ENCODE results near the gene FIBIN. TPM values are rescaled to one million over a fixed set of nuclear protein-coding genes. Genes with fewer than 3 reads are reported as not detected.
"Not testable (repeated sequence)": the region's sequence is repeated elsewhere in the genome, so short reads cannot be mapped to it uniquely, and the experiment has no call there.

Gene FIBIN
- total RNA-seq, 1 donor from 2014 or later = 6.8 TPM

GRCh38 chr11:26974069-26974783 is 19.7 kb upstream of the FIBIN start:
- ATAC-seq (no peak), DNase-seq (no peak)
- intact Hi-C loops (cut with micrococcal nuclease) = no loop called here

- intact Hi-C loops (cut with micrococcal nuclease) = no loop called here
- DNase-seq (no peak), ATAC-seq (no peak)
Measured at GRCh38 chr11:26974996-26975395, 18.9 kb upstream of the FIBIN start.

- DNase-seq (no peak), ATAC-seq (no peak)
- intact Hi-C loops (cut with micrococcal nuclease) = no loop called here
Measured at GRCh38 chr11:26976389-26976788, 17.5 kb upstream of the FIBIN start.

GRCh38 chr11:26977209-26977608 is 16.7 kb upstream of the FIBIN start:
- DNase-seq; ATAC-seq; intact Hi-C loops (cut with micrococcal nuclease): not testable (repeated sequence)

GRCh38 chr11:26983645-26984044 is 10.3 kb upstream of the FIBIN start:
- DNase-seq (no peak), ATAC-seq (no peak)

GRCh38 chr11:26985470-26985869 is 8.4 kb upstream of the FIBIN start:
- intact Hi-C loops (cut with micrococcal nuclease) = no loop called here
- ATAC-seq = no peak

More at GRCh38 chr11:26983645-26984044, 10.3 kb upstream of the FIBIN start:
- intact Hi-C loops (cut with micrococcal nuclease) = no loop called here

GRCh38 chr11:26985943-26986342 is 8.0 kb upstream of the FIBIN start:
- ATAC-seq (peak; percentile 72), DNase-seq (no peak)
- intact Hi-C loops (cut with micrococcal nuclease) = no loop called here

More at GRCh38 chr11:26985470-26985869, 8.4 kb upstream of the FIBIN start:
- DNase-seq = no peak

GRCh38 chr11:26987272-26987671 is 6.6 kb upstream of the FIBIN start:
- intact Hi-C loops (cut with micrococcal nuclease) = no loop called here
- DNase-seq (no peak), ATAC-seq (no peak)

- no peak for DNase-seq
- ATAC-seq = no peak
- intact Hi-C loops (cut with micrococcal nuclease) = no loop called here
Measured at GRCh38 chr11:26987731-26988130, 6.2 kb upstream of the FIBIN start.

- intact Hi-C loops (cut with micrococcal nuclease) = no loop called here
- peak; percentile 81 for ATAC-seq
Measured at GRCh38 chr11:26992031-26992541, 1.8 kb upstream of the FIBIN start.

GRCh38 chr11:26994631-26995095 is 751 bp downstream of the FIBIN start:
- ATAC-seq = peak; percentile 3
- peak; percentile 37 for DNase-seq
- intact Hi-C loops (cut with micrococcal nuclease) = no loop called here

More at GRCh38 chr11:26992031-26992541, 1.8 kb upstream of the FIBIN start:
- no peak for DNase-seq

- intact Hi-C loops (cut with micrococcal nuclease) = no loop called here
- DNase-seq = no peak
- ATAC-seq = no peak
Measured at GRCh38 chr11:26995701-26996460, 2.0 kb downstream of the FIBIN start.

- intact Hi-C loops (cut with micrococcal nuclease) = no loop called here
- no peak for ATAC-seq
- no peak for DNase-seq
Measured at GRCh38 chr11:26997378-26997777, 3.5 kb downstream of the FIBIN start.

GRCh38 chr11:27001136-27001730 is 7.3 kb downstream of the FIBIN start:
- DNase-seq; intact Hi-C loops (cut with micrococcal nuclease): not testable (repeated sequence)
- ATAC-seq = peak; percentile 19

GRCh38 chr11:27002431-27002830 is 8.5 kb downstream of the FIBIN start:
- ATAC-seq (no peak), DNase-seq (no peak)
- intact Hi-C loops (cut with micrococcal nuclease) = no loop called here

- no peak for DNase-seq
- no peak for ATAC-seq
- intact Hi-C loops (cut with micrococcal nuclease) = no loop called here
Measured at GRCh38 chr11:27002838-27003237, 8.9 kb downstream of the FIBIN start.

- no peak for DNase-seq
- no peak for ATAC-seq
- intact Hi-C loops (cut with micrococcal nuclease) = no loop called here
Measured at GRCh38 chr11:27004103-27004502, 10.2 kb downstream of the FIBIN start.

GRCh38 chr11:27008811-27009535 is 15.1 kb downstream of the FIBIN start:
- DNase-seq (no peak), ATAC-seq (no peak)
- intact Hi-C loops (cut with micrococcal nuclease) = no loop called here

- intact Hi-C loops (cut with micrococcal nuclease) = no loop called here
- DNase-seq = no peak
Measured at GRCh38 chr11:27011560-27012233, 17.8 kb downstream of the FIBIN start.

More at GRCh38 chr11:27011560-27012233, 17.8 kb downstream of the FIBIN start:
- no peak for ATAC-seq
